GM21526 (cell line): Measurements from ENCODE around the gene KIAA2012.

Source experiments
- ATAC-seq: cut with Tn5 transposase; IDR thresholded peaks from one replicate; pipeline ENCODE4 v1.9.1; 2021; ENCODE audit warnings: moderate library complexity; ENCODE audit not compliant: unreplicated experiment, low FRiP score

Gene KIAA2012

DNA sequence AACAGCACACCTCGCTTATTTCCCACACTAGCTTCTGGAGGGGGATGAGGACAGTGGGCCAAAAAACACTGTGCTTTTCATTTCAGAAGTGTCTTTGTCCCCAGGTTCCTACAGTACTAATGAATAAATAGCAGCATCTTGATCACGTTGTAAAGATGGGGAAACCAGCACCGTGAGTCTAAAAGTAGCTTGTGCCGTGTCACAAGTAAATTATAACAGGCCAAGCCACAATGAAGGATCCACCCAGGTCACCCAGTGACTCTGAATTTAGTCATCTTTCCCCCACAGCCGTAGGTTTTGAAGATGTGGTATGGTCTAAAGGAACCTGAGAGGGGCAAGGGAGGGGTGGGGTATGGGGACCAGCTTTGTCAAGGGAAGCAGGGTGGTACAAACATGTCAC is 30.6 kb upstream of the KIAA2012 start:
- ATAC-seq = no peak

DNA sequence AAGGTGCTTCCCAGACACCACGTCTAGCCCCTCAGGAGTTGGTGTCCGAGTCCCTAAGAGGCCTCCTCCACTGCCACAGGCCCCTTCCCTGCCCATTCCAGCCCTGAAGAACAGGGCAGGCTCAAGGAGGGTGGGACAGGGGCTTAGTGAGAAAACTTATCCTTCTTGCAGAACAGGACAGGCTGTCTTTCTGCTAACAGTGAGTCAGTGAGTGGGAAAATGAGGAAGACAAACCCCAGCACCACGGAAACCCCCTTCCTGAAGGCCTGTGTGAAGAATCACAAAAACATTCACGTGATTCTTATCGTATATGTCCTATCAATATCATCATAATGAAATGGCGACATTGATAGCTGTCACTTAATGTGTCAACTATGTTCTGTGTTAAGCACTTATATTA is 29.6 kb upstream of the KIAA2012 start:
- no peak for ATAC-seq

DNA sequence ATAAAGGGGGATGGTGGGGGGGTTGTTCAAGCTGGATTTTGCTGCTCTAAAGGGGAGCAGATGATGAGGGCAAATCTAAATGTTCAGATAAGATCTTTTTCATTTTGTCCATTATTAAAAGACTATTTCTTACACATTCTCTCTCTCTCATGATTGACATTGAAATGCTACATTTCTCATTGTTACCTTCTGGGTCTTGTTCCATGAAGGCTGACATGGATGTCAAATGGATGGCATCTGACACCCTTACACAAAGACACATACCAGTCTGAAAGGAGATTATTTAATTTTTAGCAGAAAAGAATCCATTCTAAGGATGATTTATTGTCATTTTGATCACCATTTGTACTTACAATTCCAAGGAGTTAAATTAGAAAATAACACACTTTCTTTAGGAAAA is 28.3 kb upstream of the KIAA2012 start:
- ATAC-seq = no peak

DNA sequence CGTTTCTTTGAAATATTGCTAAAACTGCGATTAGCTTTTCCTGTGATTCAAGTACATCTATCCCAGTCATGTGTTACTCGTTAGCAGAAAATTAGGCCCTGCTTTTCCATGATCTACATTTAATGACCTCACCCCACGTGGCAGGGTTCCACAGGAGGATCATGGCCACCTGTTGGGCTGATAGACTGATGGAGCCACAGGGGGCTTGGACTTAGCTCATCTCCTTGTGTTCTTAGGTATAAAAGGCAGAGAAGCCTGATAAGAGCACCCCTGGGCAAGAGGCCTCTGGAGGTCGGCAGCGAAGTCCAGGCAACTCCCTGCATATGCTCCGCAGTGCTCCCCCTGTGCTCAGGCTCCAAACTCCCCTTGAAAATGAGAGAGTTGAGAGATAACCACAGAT is 26.5 kb upstream of the KIAA2012 start:
- ATAC-seq = no peak

DNA sequence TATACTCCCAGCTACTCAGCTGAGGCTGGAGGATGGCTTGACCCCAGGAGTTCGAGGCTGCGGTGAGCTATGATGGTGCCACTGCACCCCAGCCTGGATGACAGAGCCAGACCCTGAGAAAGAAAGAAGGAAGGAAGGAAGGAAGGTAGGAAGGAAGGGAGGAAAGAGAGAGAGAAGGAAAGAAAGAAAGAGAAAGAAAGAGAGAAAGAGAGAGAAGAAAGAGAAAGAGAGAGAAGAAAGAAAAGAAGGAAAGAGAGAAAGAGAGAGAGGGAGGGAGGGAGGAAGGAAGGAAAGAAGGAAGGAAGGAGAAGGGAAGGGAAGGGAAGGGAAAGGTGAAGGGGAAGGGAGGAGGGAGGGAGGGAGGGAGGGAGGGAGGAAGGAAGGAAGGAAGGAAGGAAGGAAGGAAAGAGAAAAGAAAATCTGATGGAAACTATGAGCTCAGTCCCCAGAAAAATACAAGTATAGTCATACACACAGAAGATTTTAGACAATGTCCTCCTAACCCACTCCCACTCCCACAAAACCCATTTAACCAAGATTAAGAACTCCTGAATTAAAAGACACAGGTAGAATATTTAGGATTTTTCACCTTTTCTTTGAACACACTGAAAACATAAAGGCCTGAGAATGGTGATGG is 23.8 kb upstream of the KIAA2012 start:
- no peak for ATAC-seq

DNA sequence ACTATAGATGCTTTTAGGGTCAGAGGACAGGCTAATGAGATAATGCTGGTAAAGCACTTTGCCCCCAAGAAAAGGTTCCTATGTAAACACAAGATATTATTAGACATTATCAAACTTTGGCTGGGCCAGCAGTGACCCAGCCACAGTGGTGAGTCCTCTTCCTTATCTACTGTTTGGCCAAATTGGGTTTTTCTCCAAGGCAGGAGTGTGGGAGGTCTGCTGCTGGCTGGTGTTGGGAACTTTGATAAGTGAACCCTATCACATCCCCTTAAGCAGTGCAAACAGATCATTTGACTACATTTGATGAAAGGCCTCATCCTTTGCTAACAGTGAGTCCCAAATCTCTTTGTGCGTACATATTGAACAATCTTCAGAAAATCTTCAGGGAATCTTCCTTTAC is 23.2 kb upstream of the KIAA2012 start:
- no peak for ATAC-seq

DNA sequence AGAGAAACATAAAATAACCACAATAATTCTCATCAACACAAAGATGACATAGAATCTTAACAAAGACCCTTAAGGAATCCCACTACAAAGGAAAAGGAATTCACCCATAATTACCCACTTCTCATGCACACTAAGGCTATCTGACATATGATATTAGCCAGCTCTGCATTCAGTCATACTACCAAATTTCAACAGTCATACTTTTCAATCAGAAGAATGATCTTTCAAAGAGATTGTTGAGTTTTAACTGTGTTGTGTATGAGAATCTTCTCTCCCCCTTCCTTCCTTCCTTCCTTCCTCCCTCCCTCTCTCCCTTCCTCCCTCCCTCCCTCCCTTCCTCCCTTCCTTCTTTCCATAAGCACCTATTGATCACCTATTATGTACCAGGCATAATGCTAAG is 22.4 kb upstream of the KIAA2012 start:
- no peak for ATAC-seq

DNA sequence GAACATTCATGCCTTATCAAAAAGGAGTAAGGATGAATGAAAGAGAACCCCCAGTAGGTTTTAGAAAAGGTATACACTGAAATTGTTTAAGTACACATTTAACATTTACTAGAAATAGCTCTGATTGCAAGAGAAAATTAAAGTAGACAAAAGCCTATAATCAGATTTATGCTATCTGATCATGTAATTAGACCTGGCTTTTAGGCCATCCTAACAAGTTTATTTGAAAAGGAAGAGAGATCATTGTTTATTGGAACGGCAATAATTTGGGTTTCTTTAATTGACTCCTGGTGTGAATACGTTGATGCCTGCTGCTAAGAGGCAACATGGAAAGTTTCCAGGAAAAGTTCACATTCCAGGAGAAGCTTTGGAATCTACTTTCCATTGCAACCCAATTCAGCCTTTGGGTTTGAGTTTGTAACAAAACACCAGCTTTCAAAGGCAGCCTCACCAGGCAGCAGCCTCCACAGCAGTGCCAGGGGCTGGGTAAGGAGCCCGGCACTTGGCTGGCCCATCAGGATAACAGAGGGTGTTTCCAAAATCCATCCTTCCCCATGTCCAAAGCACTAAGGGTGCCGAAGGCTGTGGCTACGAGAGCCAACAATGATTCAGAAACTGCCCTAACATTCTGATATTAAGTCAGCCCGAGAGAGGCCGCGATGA is 21.4 kb upstream of the KIAA2012 start:
- ATAC-seq = no peak

DNA sequence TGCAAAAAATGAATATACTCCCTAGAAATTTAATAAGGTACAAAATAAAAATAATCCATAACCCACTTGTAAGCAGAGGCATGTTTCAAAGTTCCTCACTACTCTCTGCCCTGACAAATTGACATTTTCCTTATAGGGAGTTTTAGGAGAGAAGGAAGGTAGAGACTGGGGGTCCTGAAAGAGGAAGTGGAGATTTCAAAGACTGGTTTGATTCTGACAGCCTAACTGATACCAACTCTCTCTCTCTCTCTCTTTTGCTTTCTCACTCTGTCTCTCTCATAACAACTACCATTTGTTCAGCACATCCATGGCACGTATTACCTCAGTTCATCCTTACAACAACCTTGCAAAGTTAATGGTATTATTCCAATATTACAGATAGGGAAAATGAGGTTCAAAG is 20.8 kb upstream of the KIAA2012 start:
- ATAC-seq = no peak

DNA sequence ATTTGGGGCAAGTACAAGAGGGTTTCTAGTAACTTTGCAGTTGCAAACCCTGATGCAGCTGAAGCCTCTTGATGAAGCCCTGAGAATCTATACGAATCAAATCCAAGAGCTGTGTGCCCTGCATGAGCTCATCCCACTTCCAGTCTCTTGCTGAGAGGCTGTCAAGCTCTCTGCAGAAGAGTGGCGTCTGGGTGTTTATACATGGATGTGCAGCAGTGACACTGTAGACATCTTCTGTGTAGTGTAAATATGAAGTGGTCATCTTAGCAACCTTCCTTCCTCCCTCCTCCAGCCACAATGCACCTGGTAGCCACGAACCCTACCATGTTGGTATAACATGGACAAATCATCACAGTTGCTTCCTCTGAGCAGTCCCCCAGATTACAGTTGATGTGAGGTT is 18.4 kb upstream of the KIAA2012 start:
- no peak for ATAC-seq

DNA sequence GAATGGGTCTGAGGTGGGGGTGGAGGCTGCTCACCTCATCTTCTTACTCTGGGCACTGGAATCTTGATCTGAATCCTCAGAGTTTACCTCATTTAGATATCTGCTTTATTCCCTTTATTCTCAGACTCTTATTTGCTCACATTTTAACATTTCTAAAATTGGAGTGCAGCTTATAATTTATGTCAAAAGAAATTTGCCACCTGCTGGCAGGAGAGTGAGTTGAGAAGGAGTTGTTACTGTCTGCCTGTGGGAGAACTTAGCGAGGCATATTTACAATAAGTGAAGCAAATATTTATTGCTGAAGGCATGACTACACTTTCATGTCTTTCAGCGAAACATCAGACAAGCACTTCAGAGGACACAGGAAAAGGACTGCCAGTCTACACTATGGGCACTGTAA is 16.4 kb upstream of the KIAA2012 start:
- no peak for ATAC-seq

DNA sequence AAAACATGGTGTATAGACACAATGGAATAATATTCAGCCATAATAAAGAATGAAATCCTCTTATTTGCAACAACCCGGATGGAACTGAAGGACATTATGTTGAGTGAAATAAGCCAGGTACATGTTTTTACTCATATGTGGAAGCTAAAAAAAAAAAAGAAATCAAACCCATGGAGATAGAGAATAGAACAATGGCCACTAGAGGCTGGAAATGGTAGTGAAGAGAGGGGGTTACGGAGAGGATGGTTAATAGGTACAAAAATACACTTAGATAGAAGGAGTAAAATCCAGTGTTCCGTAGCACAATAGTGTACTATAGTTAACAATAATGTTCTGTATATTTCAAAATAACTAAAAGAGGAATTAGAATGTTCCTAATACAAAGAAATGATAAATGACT is 12.8 kb upstream of the KIAA2012 start:
- no peak for ATAC-seq

DNA sequence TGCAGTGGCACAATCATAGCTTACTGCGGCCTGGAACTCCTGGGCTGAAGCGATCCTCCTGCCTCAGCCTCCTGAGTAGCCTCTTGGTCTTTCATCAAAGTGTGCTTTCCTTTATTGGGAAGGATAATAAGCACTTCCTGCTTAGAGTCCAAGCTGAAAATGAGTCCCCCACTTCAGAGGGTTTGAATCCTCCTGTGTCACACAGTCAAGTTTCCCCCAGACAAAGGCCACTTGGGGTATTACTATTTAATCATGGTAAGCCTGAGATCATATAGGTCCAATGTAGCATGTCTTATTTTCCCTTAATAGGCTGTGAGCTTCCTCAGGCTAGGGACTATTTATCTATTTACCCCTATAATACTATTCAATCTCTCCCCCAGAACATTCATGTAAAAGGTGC is 11.4 kb upstream of the KIAA2012 start:
- ATAC-seq = no peak

DNA sequence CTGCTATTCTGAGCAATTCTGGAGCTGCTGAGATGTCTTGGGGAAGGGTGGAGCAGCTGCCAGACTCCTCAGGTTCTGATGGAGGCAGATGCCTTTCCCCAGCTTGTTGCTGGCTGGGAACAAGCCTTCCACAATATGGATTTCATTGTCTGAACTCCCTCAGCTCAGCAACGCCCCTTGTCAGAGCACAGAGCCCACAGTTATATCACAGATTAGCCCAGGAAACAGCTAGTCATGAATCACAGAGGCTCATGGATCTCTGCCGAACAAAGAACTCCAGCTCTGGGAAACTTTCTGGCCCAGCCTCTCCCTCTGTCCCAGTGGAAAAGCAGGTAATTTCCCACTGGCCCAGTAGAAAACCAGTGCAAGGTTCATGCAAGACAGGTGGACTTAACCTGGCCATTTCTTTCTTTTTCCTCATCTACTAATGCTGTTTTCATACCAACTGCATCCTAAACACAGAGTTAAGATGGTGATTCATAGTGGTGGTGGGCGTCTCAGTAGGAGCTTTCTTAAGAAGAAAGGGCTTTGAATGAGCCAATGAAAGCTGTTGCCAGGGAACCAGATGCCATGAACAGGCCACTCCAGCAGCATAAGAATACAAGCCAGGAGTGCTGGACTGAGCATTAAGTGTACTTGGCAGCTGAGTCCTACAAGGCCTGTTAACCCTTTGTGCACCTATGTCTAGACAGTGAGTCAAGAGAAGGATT is 8.7 kb upstream of the KIAA2012 start:
- ATAC-seq = no peak

DNA sequence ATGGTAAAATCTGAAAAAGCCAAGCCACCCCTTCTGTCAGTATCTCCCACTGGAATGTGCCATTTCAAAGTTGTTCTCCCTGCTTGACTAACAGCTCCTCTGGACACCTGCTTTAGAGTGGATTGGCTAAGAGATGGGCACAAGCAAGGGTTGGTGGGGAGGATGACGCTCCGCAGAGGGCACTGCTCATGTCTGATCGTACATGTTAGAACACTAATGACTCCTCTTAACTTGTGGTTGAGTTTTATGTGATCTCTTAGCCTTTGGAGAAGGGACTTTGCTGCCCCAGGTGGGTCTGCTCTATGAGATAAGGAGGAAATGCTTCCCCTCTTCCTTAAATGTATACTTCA is 8.2 kb upstream of the KIAA2012 start:
- no peak for ATAC-seq

DNA sequence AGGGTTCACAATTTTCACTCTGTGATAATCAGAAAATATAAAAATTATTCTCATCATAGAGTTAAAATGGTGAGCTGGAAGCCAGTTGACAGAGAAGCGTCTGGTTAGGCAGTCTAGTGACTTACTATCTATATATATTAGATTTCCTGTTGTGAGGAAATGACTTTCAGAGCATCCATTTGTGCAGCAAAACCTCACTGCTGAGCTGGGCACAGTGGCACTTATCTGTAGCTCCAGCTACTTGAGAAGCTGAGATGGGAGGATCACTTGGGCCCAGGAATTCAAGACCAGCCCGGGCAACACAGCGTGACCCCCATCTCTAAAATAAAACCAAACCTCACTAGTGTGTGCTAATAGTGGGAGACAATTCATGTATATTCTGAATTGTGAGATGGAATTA is 7.2 kb upstream of the KIAA2012 start:
- ATAC-seq = no peak

DNA sequence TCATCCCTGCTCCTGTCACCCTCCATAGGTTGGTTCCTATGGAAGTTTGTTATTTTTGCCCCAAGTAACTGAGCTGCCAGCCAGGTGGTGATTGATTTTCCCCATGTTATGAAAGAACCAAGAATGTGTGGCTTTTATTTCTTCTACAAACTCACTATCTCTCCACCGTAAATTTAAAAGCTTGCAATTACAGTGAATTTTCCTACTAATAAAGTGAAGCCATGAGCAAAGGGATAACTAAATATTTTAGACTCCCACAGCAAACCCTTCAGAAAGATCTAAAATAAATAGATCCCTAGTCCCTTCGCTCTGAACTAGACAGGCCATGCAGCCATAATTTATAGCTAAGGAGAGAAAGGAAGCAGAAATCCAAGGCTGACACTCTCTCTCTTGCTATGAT is 6.2 kb upstream of the KIAA2012 start:
- no peak for ATAC-seq

DNA sequence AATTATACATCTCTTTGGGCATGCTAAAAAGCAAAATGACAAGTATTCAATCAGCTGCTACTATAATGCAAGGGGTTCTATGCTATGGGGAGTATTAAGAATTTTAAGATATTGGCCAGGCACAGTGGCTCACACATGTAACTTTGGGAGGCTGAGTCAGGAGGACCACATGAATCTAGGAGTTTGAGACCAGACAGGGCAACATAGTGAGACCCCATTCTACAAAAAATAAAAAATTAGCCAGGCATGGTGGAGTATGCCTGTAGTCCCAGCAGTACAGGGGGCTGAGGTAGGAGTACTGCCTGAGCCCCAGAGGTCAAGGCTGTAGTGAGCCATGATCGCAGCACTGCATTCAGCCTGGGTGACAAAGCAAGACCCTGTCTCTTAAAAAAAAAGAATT is 5.5 kb upstream of the KIAA2012 start:
- ATAC-seq = no peak

DNA sequence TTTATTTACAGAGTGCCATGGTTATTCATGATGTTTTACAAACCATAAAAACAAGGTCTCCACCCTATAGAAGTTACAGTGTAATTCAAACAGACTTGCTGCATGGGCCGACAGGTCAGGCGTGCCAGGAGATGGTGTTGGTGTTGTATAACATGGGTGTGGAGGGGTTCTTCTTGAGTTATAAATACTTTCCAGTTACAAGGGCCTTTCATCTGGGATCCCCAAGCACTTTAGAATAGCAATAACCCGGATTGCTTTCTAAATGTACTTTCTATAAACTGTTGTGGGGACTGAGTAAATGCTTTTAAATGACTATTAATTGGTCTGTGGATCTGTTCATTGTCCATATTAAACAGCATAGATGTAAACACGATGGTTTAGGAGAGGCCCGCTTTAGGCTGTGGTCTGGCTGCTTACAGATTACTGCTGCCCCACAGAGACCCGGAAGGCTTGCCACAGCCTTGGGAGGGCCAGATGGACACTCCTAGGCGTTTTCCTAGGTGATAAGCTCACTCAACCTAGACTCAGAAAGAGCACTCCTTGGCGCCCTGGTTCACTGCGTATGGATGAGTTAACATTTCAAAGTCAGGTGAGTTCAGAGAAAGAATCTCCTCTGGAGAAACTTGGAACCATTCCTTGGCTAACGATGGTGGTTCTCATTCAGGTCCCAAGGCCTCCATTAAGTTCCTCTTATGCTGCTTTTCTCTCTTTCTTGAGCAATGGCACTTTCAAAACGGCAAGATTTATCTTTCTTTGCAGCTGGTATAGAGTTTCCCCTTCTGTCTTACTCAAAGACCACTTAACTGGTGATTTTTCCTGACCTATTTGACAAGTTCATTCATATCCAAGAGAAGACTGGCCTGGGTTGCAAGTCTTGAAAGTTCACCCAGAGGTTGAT is 3.6 kb upstream of the KIAA2012 start:
- no peak for ATAC-seq

DNA sequence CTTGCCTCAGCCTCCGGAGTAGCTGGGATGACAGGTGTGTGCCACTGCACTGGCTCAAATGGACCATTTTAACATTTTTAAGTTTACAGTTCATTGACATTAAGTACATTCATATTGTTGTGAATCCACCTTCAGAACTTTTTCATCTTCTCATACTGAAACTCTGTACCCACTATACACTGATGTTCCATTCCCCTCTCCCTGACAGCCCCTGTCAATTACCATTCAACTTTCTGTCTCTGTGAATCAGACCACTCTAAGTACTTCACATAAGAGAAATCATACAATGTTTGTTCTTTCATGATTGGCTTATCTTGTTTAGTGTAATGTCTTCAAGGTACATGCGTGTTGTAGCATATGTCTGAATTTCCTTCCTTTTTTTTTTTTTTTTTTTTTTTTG is 1.9 kb upstream of the KIAA2012 start:
- ATAC-seq = no peak

DNA sequence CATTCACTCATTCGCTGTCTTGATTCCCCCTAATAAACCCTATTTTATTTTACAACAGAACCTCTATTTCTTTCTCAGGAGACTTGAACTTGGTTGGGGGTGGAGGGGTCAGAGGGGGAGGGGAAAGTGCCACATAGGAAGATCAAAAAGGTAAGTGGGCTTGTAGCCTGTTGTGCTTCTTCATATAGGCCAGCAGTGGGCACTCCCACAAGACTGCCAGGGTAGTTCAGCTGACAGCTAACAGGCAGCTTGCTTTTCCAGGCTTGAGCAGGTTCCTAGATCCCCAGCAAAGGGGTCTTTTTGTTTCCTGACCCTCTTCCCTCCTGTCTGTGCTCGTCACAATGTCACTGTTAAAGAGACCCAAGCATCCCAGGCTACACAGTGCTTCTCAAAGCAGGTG is 829 bp upstream of the KIAA2012 start:
- ATAC-seq = no peak
